GM12878 (cell line): ENCODE measurements around the gene GPR17. TPM values are rescaled to one million over a fixed set of nuclear protein-coding genes. Genes with fewer than 3 reads are reported as not detected.

Experiments
- ATAC-seq: fragments of 200-7000 bp; cut with Tn5 transposase; 3 replicates; pipeline ENCODE4 v1.9.1; 2020; ENCODE audit warnings: mild to moderate bottlenecking, moderate library complexity
- BruUV-seq: library from RNA; stranded (reverse); fragments of 400-500 nt; replicated peaks from 2 replicates; lab custom pipeline; 2021; lab: Mats Ljungman, UMichigan
- CTCF ChIA-PET: fragments of 300-600 bp; sonication (Branson Sonifier 250); formaldehyde crosslinking; extraction: SDS; loops from one replicate; lab custom pipeline; 2021; ENCODE audit warnings: inconsistent platforms; lab: Yijun Ruan, JAX
- POLR2A ChIA-PET: fragments of 350-600 bp; formaldehyde crosslinking; extraction: SDS; loops from one replicate; lab custom pipeline; 2021; ENCODE audit warnings: inconsistent platforms; lab: Charles Lee
- RAD21 ChIA-PET: fragments of 300-600 bp; sonication (Branson Sonifier 250); formaldehyde crosslinking; loops from one replicate; lab custom pipeline; 2023; ENCODE audit warnings: antibody characterized with exemption; ENCODE audit not compliant: unreplicated experiment; lab: Charles Lee
- SMC1A ChIA-PET: fragments of 300-600 bp; sonication (Branson Sonifier 250); formaldehyde crosslinking; loops from one replicate; lab custom pipeline; 2023; ENCODE audit not compliant: unreplicated experiment, uncharacterized antibody; lab: Charles Lee
- DNase-seq: peaks from one replicate; pipeline ENCODE4 v3.0.0-alpha.2; 2011; ENCODE audit warnings: low read depth, low spot score
- FAIRE-seq: peaks from 3 replicates; lab custom pipeline; 2011; peaks lifted over from hg19 to GRCh38; lab: Jason Lieb, UNC
- H2AFZ ChIP-seq: 2 replicates; pipeline ENCODE4 v1.6.0; 2011; ENCODE audit warnings: low read depth, low read length, control low read depth; ENCODE audit not compliant: control insufficient read depth
- H3K27ac ChIP-seq: 2 replicates; pipeline ENCODE4 v1.5.1; 2011; ENCODE audit warnings: control low read depth; ENCODE audit not compliant: control insufficient read depth, insufficient read depth
- H3K27me3 ChIP-seq, 2 experiments: replicated peaks in 1 of 2; 2 replicates each; pipeline versions ENCODE4 v1.6.0 to v1.6.1; 2011; ENCODE audit warnings: low read length in 1 of 2; ENCODE audit not compliant: control insufficient read depth in 2 of 2, insufficient read depth in 2 of 2
- H3K36me3 ChIP-seq, 2 experiments: 2 replicates each; pipeline ENCODE4 v1.5.1; 2011; ENCODE audit warnings: low read length in 1 of 2; ENCODE audit not compliant: control insufficient read depth in 2 of 2, insufficient read depth in 2 of 2
- H3K4me1 ChIP-seq: 2 replicates; pipeline ENCODE4 v1.6.1; 2011; ENCODE audit warnings: mild to moderate bottlenecking, low read length, moderate library complexity, mixed read lengths; ENCODE audit not compliant: control insufficient read depth, insufficient read depth
- H3K4me2 ChIP-seq: 2 replicates; pipeline ENCODE4 v1.6.0; 2011; ENCODE audit warnings: control low read depth; ENCODE audit not compliant: control insufficient read depth, insufficient read depth
- H3K4me3 ChIP-seq: fragments of 200-600 bp; sonication (generic); 2 replicates; pipeline ENCODE4 v1.5.1; 2016
- H3K79me2 ChIP-seq: 2 replicates; pipeline ENCODE4 v1.6.0; 2011; ENCODE audit warnings: low read length; ENCODE audit not compliant: control insufficient read depth, insufficient read depth
- H3K9ac ChIP-seq: 2 replicates; pipeline ENCODE4 v1.8.0; 2011; ENCODE audit warnings: low read length, control low read depth, mixed read lengths; ENCODE audit not compliant: control insufficient read depth, insufficient read depth
- H3K9me3 ChIP-seq: replicated peaks from 3 replicates; pipeline ENCODE4 v1.5.1; 2011; ENCODE audit warnings: mild to moderate bottlenecking, low read length; ENCODE audit not compliant: control insufficient read depth, insufficient read depth
- H4K20me1 ChIP-seq: 2 replicates; pipeline ENCODE4 v1.6.0; 2011; ENCODE audit not compliant: control insufficient read depth, insufficient read depth
- EGR1 ChIP-seq, 2 experiments: IDR thresholded peaks; 1 replicate in 1 of 2; 2 replicates in 1 of 2; pipeline ENCODE4 v1.6.1; 2011 to 2012; ENCODE audit warnings: low read depth in 2 of 2, low read length in 2 of 2, borderline replicate concordance in 1 of 2, mild to moderate bottlenecking in 1 of 2, moderate library complexity in 1 of 2
- ESRRA ChIP-seq: IDR thresholded peaks from 2 replicates; pipeline ENCODE4 v1.6.1; 2012; ENCODE audit warnings: mild to moderate bottlenecking, low read length, improper control_type of control experiment
- GABPA ChIP-seq: IDR thresholded peaks from 2 replicates; pipeline ENCODE4 v1.6.1; 2014; ENCODE audit warnings: antibody characterized with exemption, low read depth, mild to moderate bottlenecking, inconsistent platforms
- LARP7 ChIP-seq: fragments of 450-650 bp; IDR thresholded peaks from 2 replicates; pipeline ENCODE4 v1.6.1; 2017; ENCODE audit warnings: mild to moderate bottlenecking
- MTA3 ChIP-seq: IDR thresholded peaks from 2 replicates; pipeline ENCODE4 v1.6.1; 2012; ENCODE audit warnings: low read length, inconsistent platforms, borderline replicate concordance
- NFYB ChIP-seq: IDR thresholded peaks from 2 replicates; pipeline ENCODE4 v1.6.1; 2011; ENCODE audit warnings: low read depth, mild to moderate bottlenecking, low read length, improper control_type of control experiment, moderate library complexity; ENCODE audit not compliant: insufficient read depth
- PAX5 ChIP-seq: IDR thresholded peaks from 2 replicates; pipeline ENCODE4 v1.6.1; 2011; ENCODE audit warnings: low read depth, low read length, borderline replicate concordance
- PAX8 ChIP-seq: fragments of 450-650 bp; IDR thresholded peaks from 2 replicates; pipeline ENCODE4 v1.6.1; 2017; ENCODE audit warnings: mild to moderate bottlenecking, moderate library complexity
- RBBP5 ChIP-seq: fragments of 200-600 bp; sonication (generic); conservative IDR thresholded peaks from 2 replicates; pipeline ENCODE4 v1.6.1; 2016
- SMARCA5 ChIP-seq: fragments of 450-650 bp; IDR thresholded peaks from 2 replicates; pipeline ENCODE4 v1.6.1; 2017; ENCODE audit warnings: mild to moderate bottlenecking
- ZZZ3 ChIP-seq: IDR thresholded peaks from 2 replicates; pipeline ENCODE4 v1.6.1; 2011; ENCODE audit warnings: low read depth; ENCODE audit not compliant: control insufficient read depth, insufficient read length
- WGBS: methylation state at CpG from one replicate; pipeline ENCODE4 v1.1.6; 2016; ENCODE audit warnings: low lambda C conversion rate; ENCODE audit not compliant: insufficient replicate concordance, insufficient coverage; ENCODE audit errors: missing lambda C conversion rate; 5-methylcytosine and 5-hydroxymethylcytosine counted together
- in situ Hi-C: fragments of 300-500 bp; cut with MboI; formaldehyde crosslinking; loops from 9 replicates; pipeline ENCODE4 v1.14.3; 2018; ENCODE audit warnings: mixed read lengths
- intact Hi-C: fragments of 100-400 bp; cut with micrococcal nuclease; formaldehyde crosslinking; loops from one replicate; pipeline ENCODE4 v1.14.2; 2022; ENCODE audit not compliant: unreplicated experiment
- polyA plus RNA-seq, 11 experiments: library from polyadenylated mRNA; depleted of rRNA in 4 of 11; unstranded in 6 of 11; stranded (reverse) in 5 of 11; fragments of >200 nt; fragmentation: Nextera tagmentation in 4 of 11; fragmentation: Illumina TruSeq in 1 of 11; extraction: Ambion mirVana in 4 of 11; extraction: Trizol in 1 of 11; gene quantifications; 1 replicate in 1 of 11; 2 replicates in 10 of 11; pipeline versions ENCODE4 v1.2.1 to v1.2.3, GENCODE V29; 2011 to 2016; ENCODE audit warnings: inconsistent platforms in 2 of 11, missing spikeins in 2 of 11, low read depth in 1 of 11
- total RNA-seq, 4 experiments: library from RNA; depleted of rRNA in 3 of 4; stranded (reverse); fragments of >200 nt in 3 of 4; fragmentation: Illumina TruSeq in 1 of 4; extraction: Trizol in 1 of 4; gene quantifications; 2 replicates each; pipeline versions ENCODE4 v1.2.1 to v1.2.3, GENCODE V29; 2013 to 2021
- TF ChIP-seq, protein P1 (sequence below): IDR thresholded peaks from 2 replicates; pipeline ENCODE4 v1.6.1; 2012; ENCODE audit warnings: improper control_type of control experiment, low read depth, low read length; ENCODE audit not compliant: insufficient replicate concordance
- TF ChIP-seq, protein P2 (sequence below): fragments of 450-650 bp; IDR thresholded peaks from 2 replicates; pipeline ENCODE4 v1.6.1; 2014; ENCODE audit warnings: mild to moderate bottlenecking
- TF ChIP-seq, protein P3 (sequence below): fragments of 450-650 bp; formaldehyde crosslinking; IDR thresholded peaks from 2 replicates; pipeline ENCODE4 v1.4.0; 2022; ENCODE audit warnings: mild to moderate bottlenecking, moderate library complexity

Gene GPR17
- total and polyA plus RNA-seq, 10 of the 15 experiments (the other 5 are each of a cell fraction or from before 2014, with no cell fraction given) = not detected

DNA sequence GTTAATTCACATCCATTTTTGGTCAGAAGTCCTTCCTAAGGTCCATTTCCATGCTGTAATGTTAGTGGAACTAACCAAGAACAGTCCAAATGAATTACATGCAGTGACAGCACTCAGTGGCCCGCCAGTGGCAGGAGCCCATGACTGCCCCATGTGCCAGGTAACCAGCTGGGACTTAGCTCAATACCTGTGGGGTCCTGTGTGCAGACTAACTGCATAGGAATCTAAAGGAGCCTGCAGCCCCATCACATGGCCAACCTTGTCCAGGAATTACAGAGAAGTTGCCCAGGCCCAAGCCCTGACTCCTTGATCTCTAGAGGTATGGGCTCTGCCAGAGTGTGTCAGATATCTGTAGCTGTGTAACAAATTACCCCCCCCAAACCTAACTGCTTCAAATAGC is 35.4 kb upstream of the GPR17 start:
- no peak for DNase-seq
- no peak for ATAC-seq
- H3K9ac ChIP-seq = no peak overlapping the region
- WGBS = 0% methylated on average over 1 of the region's 1 CpG
- no peak for FAIRE-seq
- no peaks in the 10 kb centered on the region; the same call in 2 of the 3 replicates for H3K9me3 ChIP-seq
- no peak overlapping the region for H3K27ac ChIP-seq
- ChIA-PET SMC1A (no interaction called here), CTCF (interaction anchor here (1.1 to 2.9 kb wide), 2 partner anchors 19 to 39 kb away, joined by 3 to 15 read pairs; no protein-coding TSS in a partner anchor), POLR2A (no interaction called here), RAD21 (no interaction called here)
- H2AFZ ChIP-seq = no peak overlapping the region
- H3K27me3 ChIP-seq = no peaks in the 10 kb centered on the region; a peak in 2 of 4 replicates
- H3K79me2 ChIP-seq = no peaks in the 10 kb centered on the region
- in situ Hi-C loops = no loop called here
- H3K4me2 ChIP-seq = no peak overlapping the region
- no peaks in the 10 kb centered on the region for H3K36me3 ChIP-seq
- BruUV-seq = no TSS peak
- intact Hi-C loops = no loop called here
- H3K4me3 ChIP-seq = no peak overlapping the region
- no peaks in the 10 kb centered on the region for H3K4me1 ChIP-seq
- H4K20me1 ChIP-seq = no peaks in the 10 kb centered on the region
- TF ChIP-seq ESRRA (no peak), NFYB (no peak), LARP7 (no peak), PAX8 (no peak), ZZZ3 (no peak), SMARCA5 (no peak), EGR1 (IDR thresholded peaks at IDR 0.05; ENCODE audit: borderline replicate concordance in 1 of 2, low read depth in 2 of 2, low read length in 2 of 2) (no peak), RBBP5 (no peak), GABPA (no peak), MTA3 (no peak), PAX5 (no peak)
- TF ChIP-seq, protein P1, sequence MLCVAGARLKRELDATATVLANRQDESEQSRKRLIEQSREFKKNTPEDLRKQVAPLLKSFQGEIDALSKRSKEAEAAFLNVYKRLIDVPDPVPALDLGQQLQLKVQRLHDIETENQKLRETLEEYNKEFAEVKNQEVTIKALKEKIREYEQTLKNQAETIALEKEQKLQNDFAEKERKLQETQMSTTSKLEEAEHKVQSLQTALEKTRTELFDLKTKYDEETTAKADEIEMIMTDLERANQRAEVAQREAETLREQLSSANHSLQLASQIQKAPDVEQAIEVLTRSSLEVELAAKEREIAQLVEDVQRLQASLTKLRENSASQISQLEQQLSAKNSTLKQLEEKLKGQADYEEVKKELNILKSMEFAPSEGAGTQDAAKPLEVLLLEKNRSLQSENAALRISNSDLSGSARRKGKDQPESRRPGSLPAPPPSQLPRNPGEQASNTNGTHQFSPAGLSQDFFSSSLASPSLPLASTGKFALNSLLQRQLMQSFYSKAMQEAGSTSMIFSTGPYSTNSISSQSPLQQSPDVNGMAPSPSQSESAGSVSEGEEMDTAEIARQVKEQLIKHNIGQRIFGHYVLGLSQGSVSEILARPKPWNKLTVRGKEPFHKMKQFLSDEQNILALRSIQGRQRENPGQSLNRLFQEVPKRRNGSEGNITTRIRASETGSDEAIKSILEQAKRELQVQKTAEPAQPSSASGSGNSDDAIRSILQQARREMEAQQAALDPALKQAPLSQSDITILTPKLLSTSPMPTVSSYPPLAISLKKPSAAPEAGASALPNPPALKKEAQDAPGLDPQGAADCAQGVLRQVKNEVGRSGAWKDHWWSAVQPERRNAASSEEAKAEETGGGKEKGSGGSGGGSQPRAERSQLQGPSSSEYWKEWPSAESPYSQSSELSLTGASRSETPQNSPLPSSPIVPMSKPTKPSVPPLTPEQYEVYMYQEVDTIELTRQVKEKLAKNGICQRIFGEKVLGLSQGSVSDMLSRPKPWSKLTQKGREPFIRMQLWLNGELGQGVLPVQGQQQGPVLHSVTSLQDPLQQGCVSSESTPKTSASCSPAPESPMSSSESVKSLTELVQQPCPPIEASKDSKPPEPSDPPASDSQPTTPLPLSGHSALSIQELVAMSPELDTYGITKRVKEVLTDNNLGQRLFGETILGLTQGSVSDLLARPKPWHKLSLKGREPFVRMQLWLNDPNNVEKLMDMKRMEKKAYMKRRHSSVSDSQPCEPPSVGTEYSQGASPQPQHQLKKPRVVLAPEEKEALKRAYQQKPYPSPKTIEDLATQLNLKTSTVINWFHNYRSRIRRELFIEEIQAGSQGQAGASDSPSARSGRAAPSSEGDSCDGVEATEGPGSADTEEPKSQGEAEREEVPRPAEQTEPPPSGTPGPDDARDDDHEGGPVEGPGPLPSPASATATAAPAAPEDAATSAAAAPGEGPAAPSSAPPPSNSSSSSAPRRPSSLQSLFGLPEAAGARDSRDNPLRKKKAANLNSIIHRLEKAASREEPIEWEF = no peak
- TF ChIP-seq, protein P2, sequence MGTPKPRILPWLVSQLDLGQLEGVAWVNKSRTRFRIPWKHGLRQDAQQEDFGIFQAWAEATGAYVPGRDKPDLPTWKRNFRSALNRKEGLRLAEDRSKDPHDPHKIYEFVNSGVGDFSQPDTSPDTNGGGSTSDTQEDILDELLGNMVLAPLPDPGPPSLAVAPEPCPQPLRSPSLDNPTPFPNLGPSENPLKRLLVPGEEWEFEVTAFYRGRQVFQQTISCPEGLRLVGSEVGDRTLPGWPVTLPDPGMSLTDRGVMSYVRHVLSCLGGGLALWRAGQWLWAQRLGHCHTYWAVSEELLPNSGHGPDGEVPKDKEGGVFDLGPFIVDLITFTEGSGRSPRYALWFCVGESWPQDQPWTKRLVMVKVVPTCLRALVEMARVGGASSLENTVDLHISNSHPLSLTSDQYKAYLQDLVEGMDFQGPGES = no peak
- TF ChIP-seq, protein P3, sequence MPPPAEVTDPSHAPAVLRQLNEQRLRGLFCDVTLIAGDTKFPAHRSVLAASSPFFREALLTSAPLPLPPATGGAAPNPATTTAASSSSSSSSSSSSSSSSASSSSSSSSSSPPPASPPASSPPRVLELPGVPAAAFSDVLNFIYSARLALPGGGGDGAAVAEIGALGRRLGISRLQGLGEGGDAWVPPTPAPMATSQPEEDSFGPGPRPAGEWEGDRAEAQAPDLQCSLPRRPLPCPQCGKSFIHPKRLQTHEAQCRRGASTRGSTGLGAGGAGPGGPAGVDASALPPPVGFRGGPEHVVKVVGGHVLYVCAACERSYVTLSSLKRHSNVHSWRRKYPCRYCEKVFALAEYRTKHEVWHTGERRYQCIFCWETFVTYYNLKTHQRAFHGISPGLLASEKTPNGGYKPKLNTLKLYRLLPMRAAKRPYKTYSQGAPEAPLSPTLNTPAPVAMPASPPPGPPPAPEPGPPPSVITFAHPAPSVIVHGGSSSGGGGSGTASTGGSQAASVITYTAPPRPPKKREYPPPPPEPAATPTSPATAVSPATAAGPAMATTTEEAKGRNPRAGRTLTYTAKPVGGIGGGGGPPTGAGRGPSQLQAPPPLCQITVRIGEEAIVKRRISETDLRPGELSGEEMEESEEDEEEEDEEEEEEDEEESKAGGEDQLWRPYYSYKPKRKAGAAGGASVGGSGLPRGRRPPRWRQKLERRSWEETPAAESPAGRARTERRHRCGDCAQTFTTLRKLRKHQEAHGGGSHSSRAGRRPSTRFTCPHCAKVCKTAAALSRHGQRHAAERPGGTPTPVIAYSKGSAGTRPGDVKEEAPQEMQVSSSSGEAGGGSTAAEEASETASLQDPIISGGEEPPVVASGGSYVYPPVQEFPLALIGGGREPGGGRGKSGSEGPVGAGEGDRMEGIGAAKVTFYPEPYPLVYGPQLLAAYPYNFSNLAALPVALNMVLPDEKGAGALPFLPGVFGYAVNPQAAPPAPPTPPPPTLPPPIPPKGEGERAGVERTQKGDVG (CRISPR knock-in tag) = no peak
